IPS-18c (cell line): ENCODE measurements around the gene ZNF418.
A peak's percentile ranks its signal among the peaks of the same experiment; 100 is the strongest.
"Not testable (repeated sequence)": the region's sequence is repeated elsewhere in the genome, so short reads cannot be mapped to it uniquely, and the experiment has no call there.

ENCODE experiments used
- H3K4me3 ChIP-seq: 2 replicates; pipeline ENCODE4 v1.7.0; 2013; ENCODE audit warnings: low read depth, mild to moderate bottlenecking, low read length, moderate library complexity; ENCODE audit not compliant: insufficient read depth
- H3K9me3 ChIP-seq: one replicate; pipeline ENCODE4 v1.6.1; 2013; ENCODE audit warnings: mild to moderate bottlenecking, low read length, moderate library complexity; ENCODE audit not compliant: control insufficient read depth, insufficient read depth

ZNF418 gene

DNA sequence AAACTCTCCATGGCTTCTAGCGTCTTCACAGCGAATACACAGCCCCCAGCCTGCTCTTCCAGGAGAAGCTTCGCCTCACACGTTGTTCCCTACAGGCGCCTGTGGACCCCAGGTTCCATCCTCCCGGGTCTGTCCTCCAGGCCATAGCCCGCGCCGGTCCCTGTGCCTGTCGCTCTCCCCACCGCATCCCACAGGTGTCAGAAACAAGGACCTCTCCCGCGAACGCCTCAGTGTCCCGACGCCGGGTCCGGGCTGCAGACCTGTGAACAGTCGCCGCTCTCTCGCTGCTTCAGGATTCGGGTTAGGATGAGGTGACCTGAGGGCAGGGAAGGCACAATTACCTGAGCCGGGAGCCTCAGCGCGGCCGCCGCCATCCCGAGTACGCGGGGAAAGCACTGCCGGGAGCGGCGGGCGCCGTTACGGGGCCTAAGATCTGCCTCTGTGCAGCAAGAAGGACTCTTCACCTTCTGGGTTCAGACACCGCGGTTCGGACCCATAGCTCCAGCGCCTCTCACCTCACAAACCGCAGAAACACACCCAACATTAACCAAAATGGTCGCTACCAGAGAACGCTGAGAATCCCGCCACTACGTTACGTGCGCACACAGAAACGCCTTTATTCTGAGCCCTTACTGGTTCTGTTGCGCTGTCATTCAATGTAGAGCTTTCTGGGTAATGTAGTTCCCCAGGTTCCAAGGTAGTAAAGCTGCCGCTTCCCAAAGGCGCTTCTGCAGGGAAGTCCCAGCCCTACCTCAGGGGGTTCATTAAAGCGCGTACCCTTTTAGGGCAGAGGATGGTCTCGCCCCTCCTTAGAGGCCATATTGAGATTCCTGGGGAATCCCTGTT is at the start of gene ZNF418:
Gene ZNF418, minus strand, starts transcription at position 583 of the 846 bp plus-strand sequence. CDS start 1,580 bp downstream, outside the sequence.
- Histone ChIP-seq H3K9me3 (peaks cover 8% of the 10 kb centered on the region), H3K4me3 (peak within 1 kb of the TSS; percentile 91)

GRCh38 chr19:57978586-57979289 is 43.5 kb upstream of the ZNF418 start:
- no peak overlapping the region; the same call in 1 of the 2 replicates for H3K4me3 ChIP-seq
- H3K9me3 ChIP-seq = peaks cover 37% of the 10 kb centered on the region

GRCh38 chr19:57974434-57974833 is 39.2 kb upstream of the ZNF418 start, which contains the start of gene C19orf18:
Gene C19orf18 (minus strand): TSS chr19:57974534. CDS start chr19:57974432, 102 bp downstream.
- H3K9me3 ChIP-seq = peaks cover 28% of the 10 kb centered on the region

DNA sequence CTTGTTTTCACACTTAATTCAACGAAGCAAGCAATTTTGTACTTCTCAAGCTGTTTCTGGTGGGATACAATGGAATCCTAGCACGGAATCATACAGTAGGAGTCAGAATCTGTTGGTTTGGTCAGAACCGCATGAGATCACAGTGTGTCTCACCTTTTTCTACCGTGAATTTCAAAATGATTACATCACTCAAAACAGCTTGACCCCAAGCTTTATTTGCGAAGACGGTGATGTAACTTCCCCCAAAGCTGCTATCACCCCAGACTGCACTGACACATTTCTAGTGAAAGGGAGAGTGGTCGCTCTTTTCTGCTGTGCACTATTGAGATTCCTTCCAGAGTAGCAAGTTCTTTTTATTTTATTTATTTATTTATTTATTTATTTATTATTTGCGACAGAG is 29.6 kb upstream of the ZNF418 start:
- Histone ChIP-seq H3K9me3 (no peaks in the 10 kb centered on the region), H3K4me3 (no peak overlapping the region)

More at GRCh38 chr19:57974434-57974833, 39.2 kb upstream of the ZNF418 start, which contains the start of gene C19orf18:
- no peak within 1 kb of the TSS; the same call in 1 of the 2 replicates for H3K4me3 ChIP-seq

DNA sequence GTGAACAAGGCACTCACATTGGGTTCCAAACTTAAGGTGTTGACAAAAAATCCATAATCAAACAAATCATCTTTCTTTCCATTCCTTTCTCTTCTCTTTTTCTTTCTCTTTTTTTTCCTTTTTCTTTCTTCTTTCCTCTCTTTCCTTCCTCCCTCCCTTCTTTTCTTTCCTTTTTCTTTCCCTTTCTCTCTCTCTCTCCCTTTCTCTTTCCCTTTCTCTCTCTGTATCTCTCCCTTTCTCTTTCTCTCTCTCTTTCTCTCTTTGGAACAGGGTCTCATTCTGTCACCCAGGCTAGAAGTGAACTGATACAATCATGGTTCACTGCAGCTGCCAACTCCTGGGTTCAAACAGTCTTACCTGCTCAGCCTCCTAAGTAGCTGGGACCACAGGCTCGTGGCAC is 26.6 kb upstream of the ZNF418 start:
- H3K4me3 ChIP-seq = no peak overlapping the region
- H3K9me3 ChIP-seq = peaks cover 4% of the 10 kb centered on the region

GRCh38 chr19:57954996-57955395 is 19.8 kb upstream of the ZNF418 start:
- Histone ChIP-seq H3K9me3 (peaks cover 11% of the 10 kb centered on the region), H3K4me3 (peak overlapping the region; percentile 15; the same call in 1 of the 2 replicates)

- H3K4me3 ChIP-seq = no peak overlapping the region
- H3K9me3 ChIP-seq = peaks cover 8% of the 10 kb centered on the region
Measured at GRCh38 chr19:57949702-57950101, 14.5 kb upstream of the ZNF418 start.

DNA sequence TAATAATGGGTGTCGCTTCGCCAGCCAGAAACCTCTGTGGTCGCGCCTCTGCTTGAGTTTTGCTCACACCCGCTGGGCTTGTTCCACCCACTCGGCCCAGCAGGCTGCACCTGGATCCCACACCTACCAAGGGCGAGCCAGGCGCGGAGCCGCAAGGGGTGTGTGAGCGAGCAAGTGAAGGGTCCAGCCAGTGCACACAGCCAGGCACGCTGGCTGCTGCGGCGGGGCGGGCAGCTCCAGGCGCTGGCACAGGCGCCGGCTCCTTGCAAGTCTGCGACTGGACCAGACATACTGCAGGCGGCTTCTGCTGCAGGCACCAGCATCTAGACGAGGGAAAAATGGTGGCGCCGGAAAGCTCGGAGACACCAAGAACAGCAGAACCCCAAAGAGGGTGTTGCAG is 14.1 kb upstream of the ZNF418 start:
- H3K9me3 ChIP-seq = peaks cover 4% of the 10 kb centered on the region
- H3K4me3 ChIP-seq = no peak overlapping the region

DNA sequence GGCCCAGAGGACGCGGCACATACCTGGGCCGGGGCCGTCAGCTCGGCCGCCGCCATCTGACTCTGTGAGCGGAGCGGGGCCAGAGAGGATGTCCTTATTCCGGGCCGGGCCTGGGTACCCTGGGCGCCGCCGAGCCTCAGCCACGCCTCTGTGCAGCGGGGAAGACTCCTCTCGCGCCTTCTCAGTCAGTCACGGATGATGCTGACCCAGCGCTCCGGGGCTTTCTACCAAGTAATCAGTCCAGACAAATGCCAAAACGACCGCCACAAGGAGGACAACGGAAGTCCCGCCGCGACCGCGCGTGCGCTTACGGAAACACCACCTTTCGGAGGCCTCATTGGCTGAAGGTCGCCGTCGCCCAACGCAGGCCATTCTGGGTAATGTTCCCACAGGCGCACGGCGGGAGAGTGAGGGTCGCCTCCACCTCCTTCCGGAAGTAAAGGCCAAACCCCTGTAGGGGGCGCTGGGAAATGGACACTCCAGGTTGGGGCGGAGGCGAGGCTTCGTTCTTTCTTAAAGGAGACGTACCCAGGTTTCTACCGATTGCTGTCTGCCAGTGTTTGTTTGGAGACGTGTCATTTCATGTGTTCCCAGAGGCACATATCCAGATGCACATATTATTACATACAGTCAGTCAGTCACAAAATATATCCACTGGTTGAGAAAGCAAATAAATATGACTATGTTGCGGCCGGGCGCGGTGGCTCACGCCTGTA is 12.4 kb upstream of the ZNF418 start, which contains the start of gene ZNF256:
Gene ZNF256, minus strand, starts transcription at position 288 of the 716 bp plus-strand sequence. Its CDS starts 232 bp downstream, at position 56.
- Histone ChIP-seq H3K9me3 (no peaks in the 10 kb centered on the region), H3K4me3 (peak within 1 kb of the TSS; percentile 93)

- H3K4me3 ChIP-seq = peak overlapping the region; percentile 93
- H3K9me3 ChIP-seq = no peaks in the 10 kb centered on the region
Measured at GRCh38 chr19:57947088-57947418, 11.9 kb upstream of the ZNF418 start.

DNA sequence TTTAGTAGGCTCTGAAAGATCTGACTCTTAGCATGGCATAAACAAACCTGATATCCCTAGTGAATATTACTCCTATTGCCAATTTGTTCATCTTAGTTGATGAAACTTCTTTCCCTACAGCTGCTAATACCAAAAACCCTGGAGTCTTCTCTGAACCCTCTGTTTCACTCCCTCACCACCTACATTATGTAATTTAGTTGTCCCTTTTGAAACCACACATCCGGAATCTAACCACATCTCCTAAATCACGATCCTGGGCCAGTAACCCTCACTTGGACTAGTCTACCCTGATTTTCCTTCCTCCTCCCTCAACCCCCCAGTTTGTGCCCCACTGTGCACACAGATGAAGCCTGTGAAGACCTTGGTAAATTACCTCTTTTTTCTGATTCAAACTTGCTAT is 11.1 kb upstream of the ZNF418 start:
- H3K4me3 ChIP-seq = peak overlapping the region; percentile 93
- H3K9me3 ChIP-seq = no peaks in the 10 kb centered on the region

DNA sequence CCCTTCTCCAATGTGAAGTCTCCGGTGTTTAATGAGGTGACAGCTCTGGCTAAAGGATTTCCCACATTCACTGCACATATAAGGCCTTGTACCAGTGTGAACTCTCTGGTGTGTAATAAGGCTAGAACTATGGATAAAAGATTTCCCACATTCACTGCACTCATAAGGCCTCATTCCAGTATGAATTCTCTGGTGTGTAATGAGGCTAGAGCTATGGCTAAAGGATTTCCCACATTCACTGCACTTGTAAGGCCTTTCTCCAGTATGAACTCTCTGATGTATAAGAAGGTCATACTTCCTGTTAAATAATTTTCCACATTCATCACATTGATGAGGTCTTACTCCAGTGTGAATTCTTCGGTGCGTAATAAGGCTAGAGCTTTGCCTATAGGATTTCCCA is 6.4 kb upstream of the ZNF418 start:
- Histone ChIP-seq H3K4me3 (no peak overlapping the region), H3K9me3 (peaks cover 3% of the 10 kb centered on the region)

- no peak overlapping the region for H3K4me3 ChIP-seq
- peaks cover 1% of the 10 kb centered on the region for H3K9me3 ChIP-seq
Measured at GRCh38 chr19:57935731-57936130, 529 bp upstream of the ZNF418 start.

- H3K9me3 ChIP-seq = peaks cover 49% of the 10 kb centered on the region
- H3K4me3 ChIP-seq = no peak overlapping the region
Measured at GRCh38 chr19:57927587-57927986, 7.6 kb downstream of the ZNF418 start.

DNA sequence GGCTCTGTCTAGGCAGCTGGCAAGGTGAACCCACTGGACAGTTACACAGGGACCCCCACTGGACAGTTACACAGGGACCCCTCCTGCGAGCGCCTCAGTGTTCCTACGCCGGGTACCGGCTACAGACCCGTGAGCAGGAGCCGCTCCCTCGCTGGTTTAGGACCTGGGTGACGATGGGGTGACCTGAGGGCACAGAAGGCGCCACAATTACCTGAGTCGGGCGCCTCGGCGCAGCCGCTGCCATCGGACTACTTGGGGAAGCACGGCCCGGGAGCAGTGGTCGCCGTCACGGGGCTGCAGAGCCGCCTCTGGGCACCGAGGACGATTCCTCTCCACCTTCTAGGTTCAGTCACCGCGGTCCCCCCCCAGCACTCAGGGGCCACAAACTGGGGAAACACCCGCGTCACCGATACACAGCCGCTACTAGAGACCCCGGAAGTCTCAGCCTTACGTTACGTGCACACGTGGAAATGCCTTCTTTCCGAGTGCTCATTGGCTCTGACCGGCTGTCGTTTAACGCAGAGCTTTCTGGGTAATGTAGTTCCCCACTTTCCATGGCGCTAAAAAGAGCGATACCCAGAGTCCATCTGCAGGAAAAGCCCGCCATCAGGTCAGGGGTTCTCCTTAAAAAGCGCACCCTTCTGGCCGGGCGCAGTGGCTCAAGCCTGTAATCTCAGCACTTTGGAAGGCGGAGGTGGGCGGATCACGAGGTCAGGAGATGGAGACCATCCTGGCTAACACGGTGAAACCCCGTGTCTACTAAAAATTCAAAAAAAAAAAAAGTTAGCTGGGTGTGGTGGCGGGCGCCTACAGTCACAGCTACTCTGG is 18.8 kb downstream of the ZNF418 start, which contains the start of gene ZNF417:
Gene ZNF417, minus strand, starts transcription at position 425 of the 828 bp plus-strand sequence. Its CDS starts 181 bp downstream, at position 244.
- H3K9me3 ChIP-seq = not testable (repeated sequence)
- peak within 1 kb of the TSS; percentile 76 for H3K4me3 ChIP-seq

GRCh38 chr19:57914531-57914930 is 20.7 kb downstream of the ZNF418 start:
- Histone ChIP-seq H3K4me3 (no peak overlapping the region), H3K9me3 (no peaks in the 10 kb centered on the region)
